Middle frontal gyrus (tissue), 1 donor: Measurements from ENCODE around the gene NUDT19.
"Not testable (repeated sequence)": the region's sequence is repeated elsewhere in the genome, so short reads cannot be mapped to it uniquely, and the experiment has no call there.

Experiments used
- DNase-seq: peaks from one replicate; pipeline ENCODE4 v3.0.0-alpha.2; 2015; ENCODE audit warnings: low spot score; ENCODE audit errors: extremely low spot score

The NUDT19 gene

GRCh38 chr19:32708457-32708856, 16.8 kb downstream of the NUDT19 start:
- no peak for DNase-seq

- DNase-seq = no peak
Observed at GRCh38 chr19:32709032-32709431, 17.4 kb downstream of the NUDT19 start.

GRCh38 chr19:32711747-32712146, 20.1 kb downstream of the NUDT19 start:
- DNase-seq = no peak

GRCh38 chr19:32716203-32716602, 24.6 kb downstream of the NUDT19 start:
- DNase-seq = not testable (repeated sequence)

- DNase-seq = no peak
Observed at GRCh38 chr19:32717496-32717895, 25.9 kb downstream of the NUDT19 start.

GRCh38 chr19:32718286-32718685, 26.7 kb downstream of the NUDT19 start:
- DNase-seq = no peak

GRCh38 chr19:32719611-32720059, 28.0 kb downstream of the NUDT19 start, which contains the start of gene TDRD12:
Gene TDRD12 (plus strand): TSS chr19:32719767. CDS start chr19:32720073, 306 bp downstream.
- DNase-seq = no peak

GRCh38 chr19:32720216-32720935, 28.8 kb downstream of the NUDT19 start:
- DNase-seq = no peak

- DNase-seq = no peak
Observed at GRCh38 chr19:32720936-32721250, 29.3 kb downstream of the NUDT19 start.

- no peak for DNase-seq
Observed at GRCh38 chr19:32735936-32736335, 44.3 kb downstream of the NUDT19 start.

GRCh38 chr19:32743021-32743420, 51.4 kb downstream of the NUDT19 start:
- DNase-seq = no peak

- DNase-seq = no peak
Observed at GRCh38 chr19:32743447-32743846, 51.8 kb downstream of the NUDT19 start.

- no peak for DNase-seq
Observed at GRCh38 chr19:32744555-32745325, 53.1 kb downstream of the NUDT19 start.

GRCh38 chr19:32745594-32746251, 54.1 kb downstream of the NUDT19 start:
- DNase-seq = not testable (repeated sequence)

GRCh38 chr19:32746631-32747196, 55.1 kb downstream of the NUDT19 start:
- not testable (repeated sequence) for DNase-seq

- DNase-seq = no peak
Observed at GRCh38 chr19:32748497-32748896, 56.9 kb downstream of the NUDT19 start.

- no peak for DNase-seq
Observed at GRCh38 chr19:32748948-32749347, 57.3 kb downstream of the NUDT19 start.

GRCh38 chr19:32749361-32749760, 57.7 kb downstream of the NUDT19 start:
- no peak for DNase-seq

- DNase-seq = no peak
Observed at GRCh38 chr19:32750441-32751055, 58.9 kb downstream of the NUDT19 start.

GRCh38 chr19:32751066-32751465, 59.4 kb downstream of the NUDT19 start:
- DNase-seq = no peak

GRCh38 chr19:32757189-32757588, 65.6 kb downstream of the NUDT19 start:
- DNase-seq = no peak
